Type B pancreatic cell (in vitro differentiated cells): ENCODE results near the gene PCDHGA12. TPM values are rescaled to one million over a fixed set of nuclear protein-coding genes. Genes with fewer than 3 reads are reported as not detected.
"Not testable (repeated sequence)": the region's sequence is repeated elsewhere in the genome, so short reads cannot be mapped to it uniquely, and the experiment has no call there.

Experiments
- DNase-seq: peaks from one replicate; pipeline ENCODE4 v3.0.0; 2021; ENCODE audit warnings: mixed read lengths; ENCODE audit not compliant: unreplicated experiment; ENCODE audit errors: extremely low spot score
- H3K27ac Mint-ChIP-seq: 2 replicates; pipeline ENCODE4 v1.8.0; 2021; ENCODE audit warnings: mild to moderate bottlenecking, mixed read lengths
- H3K27me3 Mint-ChIP-seq: 2 replicates; pipeline ENCODE4 v1.8.0; 2021; ENCODE audit warnings: mixed read lengths
- H3K36me3 Mint-ChIP-seq: 2 replicates; pipeline ENCODE4 v1.8.0; 2021; ENCODE audit warnings: mixed read lengths
- H3K4me1 Mint-ChIP-seq: one replicate; pipeline ENCODE4 v1.8.0; 2021; ENCODE audit warnings: mixed read lengths; ENCODE audit not compliant: unreplicated experiment
- H3K4me3 Mint-ChIP-seq: 2 replicates; pipeline ENCODE4 v1.8.0; 2021; ENCODE audit warnings: mild to moderate bottlenecking, mixed read lengths
- H3K9me3 Mint-ChIP-seq: 2 replicates; pipeline ENCODE4 v1.8.0; 2021; ENCODE audit warnings: mixed read lengths
- CTCF ChIP-seq: fragments of 200-600 bp; sonication (generic); conservative IDR thresholded peaks from 2 replicates; pipeline ENCODE4 v1.5.0; 2021; ENCODE audit warnings: antibody characterized with exemption, mild to moderate bottlenecking
- total RNA-seq: library from RNA; stranded (reverse); gene quantifications from 2 replicates; pipeline ENCODE4 v1.2.1, GENCODE V29; 2021; ENCODE audit warnings: low replicate concordance

Gene PCDHGA12
- total RNA-seq, 1 donor from 2014 or later = 1.7 TPM

DNA sequence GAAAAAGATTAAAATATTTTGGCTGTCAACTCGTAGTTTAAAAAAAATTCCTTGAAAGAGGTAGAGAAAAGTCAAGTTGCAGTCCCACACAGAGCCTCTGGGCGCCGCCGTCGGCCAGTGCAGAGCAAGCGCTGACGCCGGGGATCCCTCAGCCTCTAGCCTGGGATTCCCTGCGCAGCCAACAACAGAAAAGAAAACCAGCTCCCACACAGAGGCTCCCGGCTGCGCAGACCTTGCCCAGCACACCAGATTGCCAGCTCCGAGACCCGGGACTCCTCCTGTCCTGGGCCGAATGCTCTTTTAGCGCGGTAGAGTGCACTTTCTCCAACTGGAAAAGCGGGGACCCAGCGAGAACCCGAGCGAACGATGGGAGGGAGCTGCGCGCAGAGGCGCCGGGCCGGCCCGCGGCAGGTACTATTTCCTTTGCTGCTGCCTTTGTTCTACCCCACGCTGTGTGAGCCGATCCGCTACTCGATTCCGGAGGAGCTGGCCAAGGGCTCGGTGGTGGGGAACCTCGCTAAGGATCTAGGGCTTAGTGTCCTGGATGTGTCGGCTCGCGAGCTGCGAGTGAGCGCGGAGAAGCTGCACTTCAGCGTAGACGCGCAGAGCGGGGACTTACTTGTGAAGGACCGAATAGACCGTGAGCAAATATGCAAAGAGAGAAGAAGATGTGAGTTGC, 12.7 kb upstream of the PCDHGA12 start, which contains the start of gene PCDHGB7:
Gene PCDHGB7, plus strand, starts transcription at position 184 of the 679 bp plus-strand sequence. Its CDS starts 183 bp downstream, at position 367.
- TF ChIP-seq CTCF = peak; percentile 63
- peak within 1 kb of the TSS; percentile 85 for H3K4me3 Mint-ChIP-seq
- not testable (repeated sequence) for DNase-seq, H3K4me1 Mint-ChIP-seq, H3K27me3 Mint-ChIP-seq
- peak within 1 kb of the TSS; percentile 23 for H3K27ac Mint-ChIP-seq
- peaks cover 29% of the 10 kb centered on the region for H3K9me3 Mint-ChIP-seq
- H3K36me3 Mint-ChIP-seq = peaks cover 74% of the 10 kb centered on the region

GRCh38 chr5:141419074-141419880, 11.0 kb upstream of the PCDHGA12 start:
- H3K4me3 Mint-ChIP-seq = no peak overlapping the region
- no peak overlapping the region for H3K27ac Mint-ChIP-seq
- H3K9me3 Mint-ChIP-seq = peaks cover 23% of the 10 kb centered on the region
- H3K4me1 Mint-ChIP-seq = no peaks in the 10 kb centered on the region
- H3K27me3 Mint-ChIP-seq = peaks cover 2% of the 10 kb centered on the region
- DNase-seq = no peak
- peaks cover 63% of the 10 kb centered on the region for H3K36me3 Mint-ChIP-seq
- TF ChIP-seq CTCF = no peak

GRCh38 chr5:141420855-141421488, 9.3 kb upstream of the PCDHGA12 start, which contains the start of gene PCDHGA11:
Gene PCDHGA11 (plus strand): TSS chr5:141421051. CDS start chr5:141421228, 177 bp downstream.
- Mint-ChIP-seq H3K36me3 (peaks cover 61% of the 10 kb centered on the region), H3K27ac (peak within 1 kb of the TSS; percentile 74), H3K4me1 (no peaks in the 10 kb centered on the region), H3K27me3 (peaks cover 2% of the 10 kb centered on the region), H3K4me3 (peak within 1 kb of the TSS; percentile 83), H3K9me3 (peaks cover 31% of the 10 kb centered on the region)
- DNase-seq = no peak
- no peak for TF ChIP-seq CTCF

DNA sequence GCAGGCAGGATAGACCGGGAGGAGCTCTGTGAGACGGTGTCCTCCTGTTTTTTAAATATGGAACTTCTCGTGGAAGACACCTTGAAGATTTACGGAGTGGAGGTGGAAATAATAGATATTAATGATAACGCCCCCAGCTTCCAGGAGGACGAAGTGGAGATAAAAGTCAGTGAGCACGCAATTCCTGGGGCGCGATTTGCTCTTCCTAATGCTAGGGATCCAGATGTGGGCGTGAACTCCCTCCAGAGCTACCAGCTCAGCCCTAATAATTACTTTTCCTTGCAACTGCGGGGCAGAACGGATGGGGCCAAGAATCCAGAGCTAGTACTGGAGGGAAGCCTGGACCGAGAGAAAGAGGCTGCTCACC, 8.8 kb upstream of the PCDHGA12 start:
- no peaks in the 10 kb centered on the region for H3K4me1 Mint-ChIP-seq
- TF ChIP-seq CTCF = no peak
- H3K4me3 Mint-ChIP-seq = peak overlapping the region; percentile 83
- H3K27me3 Mint-ChIP-seq = peaks cover 2% of the 10 kb centered on the region
- no peak for DNase-seq
- H3K9me3 Mint-ChIP-seq = peaks cover 31% of the 10 kb centered on the region
- no peak overlapping the region for H3K27ac Mint-ChIP-seq
- peaks cover 56% of the 10 kb centered on the region for H3K36me3 Mint-ChIP-seq

DNA sequence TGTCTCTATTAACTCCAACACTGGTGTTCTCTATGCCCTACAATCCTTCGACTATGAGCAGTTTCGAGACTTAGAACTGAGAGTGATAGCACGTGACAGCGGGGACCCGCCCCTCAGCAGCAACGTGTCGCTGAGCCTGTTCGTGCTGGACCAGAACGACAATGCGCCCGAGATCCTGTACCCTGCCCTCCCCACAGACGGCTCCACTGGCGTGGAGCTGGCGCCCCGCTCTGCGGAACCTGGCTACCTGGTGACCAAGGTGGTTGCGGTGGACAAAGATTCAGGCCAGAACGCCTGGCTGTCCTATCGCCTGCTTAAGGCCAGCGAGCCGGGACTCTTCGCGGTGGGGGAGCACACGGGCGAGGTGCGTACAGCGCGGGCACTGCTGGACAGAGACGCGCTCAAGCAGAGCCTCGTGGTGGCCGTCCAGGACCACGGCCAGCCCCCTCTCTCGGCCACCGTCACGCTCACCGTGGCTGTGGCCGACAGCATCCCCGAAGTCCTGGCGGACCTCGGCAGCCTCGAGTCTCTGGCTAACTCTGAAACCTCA, 7.5 kb upstream of the PCDHGA12 start:
- no peak overlapping the region for H3K27ac Mint-ChIP-seq
- no peaks in the 10 kb centered on the region for H3K4me1 Mint-ChIP-seq
- H3K36me3 Mint-ChIP-seq = peaks cover 53% of the 10 kb centered on the region
- H3K9me3 Mint-ChIP-seq = peaks cover 35% of the 10 kb centered on the region
- peaks cover 2% of the 10 kb centered on the region for H3K27me3 Mint-ChIP-seq
- no peak for DNase-seq
- no peak for TF ChIP-seq CTCF
- no peak overlapping the region for H3K4me3 Mint-ChIP-seq
